SK-N-SH (cell line): Measurements from ENCODE around the gene SEPSECS. TPM values are rescaled to one million over a fixed set of nuclear protein-coding genes. Genes with fewer than 3 reads are reported as not detected.
A peak's percentile ranks its signal among the peaks of the same experiment; 100 is the strongest.

Experiments used
- ELF1 ChIP-seq: IDR thresholded peaks from 2 replicates; pipeline ENCODE4 v1.4.0; 2012
- FOSL2 ChIP-seq: IDR thresholded peaks from 2 replicates; pipeline ENCODE4 v1.4.0; 2012; ENCODE audit warnings: low read depth, mild to moderate bottlenecking, moderate library complexity, borderline replicate concordance
- FOXJ3 ChIP-seq: sonication (generic); formaldehyde crosslinking; IDR thresholded peaks from 2 replicates; pipeline ENCODE4 v1.5.1; 2020; ENCODE audit warnings: mild to moderate bottlenecking, missing genetic modification reagents
- FOXM1 ChIP-seq: IDR thresholded peaks from 2 replicates; pipeline ENCODE4 v1.4.0; 2012; ENCODE audit warnings: low read depth, mild to moderate bottlenecking
- GABPA ChIP-seq: IDR thresholded peaks from 2 replicates; pipeline ENCODE4 v1.4.0; 2012; ENCODE audit warnings: low read depth, mild to moderate bottlenecking
- MXI1 ChIP-seq: IDR thresholded peaks from 2 replicates; pipeline ENCODE4 v1.6.1; 2012; ENCODE audit warnings: mild to moderate bottlenecking, low read depth, low read length, improper control_type of control experiment
- POLR2AphosphoS5 ChIP-seq: IDR thresholded peaks from 2 replicates; pipeline ENCODE4 v1.6.1; 2012; ENCODE audit warnings: low read depth, low read length
- RCOR1 ChIP-seq: fragments of 150-350 bp; IDR thresholded peaks from 2 replicates; pipeline ENCODE4 v1.6.1; 2017; ENCODE audit warnings: antibody characterized with exemption, low read length
- REST ChIP-seq: IDR thresholded peaks from 2 replicates; pipeline ENCODE4 v1.6.1; 2012; ENCODE audit warnings: mild to moderate bottlenecking, low read depth, low read length, moderate library complexity
- TAF1 ChIP-seq: IDR thresholded peaks from 2 replicates; pipeline ENCODE4 v1.6.1; 2012; ENCODE audit warnings: low read depth, mild to moderate bottlenecking, low read length, moderate library complexity, borderline replicate concordance
- TCF12 ChIP-seq: IDR thresholded peaks from 2 replicates; pipeline ENCODE4 v1.4.0; 2012
- TEAD4 ChIP-seq: IDR thresholded peaks from 2 replicates; pipeline ENCODE4 v1.4.0; 2012; ENCODE audit warnings: mild to moderate bottlenecking, borderline replicate concordance; ENCODE audit not compliant: insufficient read depth
- USF1 ChIP-seq: IDR thresholded peaks from 2 replicates; pipeline ENCODE4 v1.4.0; 2012; ENCODE audit warnings: low read depth, borderline replicate concordance
- YY1 ChIP-seq: IDR thresholded peaks from 2 replicates; pipeline ENCODE4 v1.4.0; 2012; ENCODE audit warnings: low read depth, mild to moderate bottlenecking
- polyA plus RNA-seq, 3 experiments: library from polyadenylated mRNA; depleted of rRNA; stranded (reverse); fragments of >200 nt; gene quantifications; 2 replicates each; pipeline ENCODE4 v1.2.3, GENCODE V29; 2012
- TF ChIP-seq, protein P1 (sequence below): fragments of 150-350 bp; IDR thresholded peaks from 2 replicates; pipeline ENCODE4 v1.6.1; 2017; ENCODE audit warnings: antibody characterized with exemption, low read length, low read depth, borderline replicate concordance
- TF ChIP-seq, protein P2 (sequence below): IDR thresholded peaks from 2 replicates; pipeline ENCODE4 v1.4.0; 2012; ENCODE audit warnings: low read depth

Gene SEPSECS
- polyA plus RNA-seq, 1 of the 3 experiments (the other 2 are of a cell fraction) = 2.0 TPM

GRCh38 chr4:25172961-25173915, 13.0 kb upstream of the SEPSECS start (continued):
- TF ChIP-seq, protein P1, sequence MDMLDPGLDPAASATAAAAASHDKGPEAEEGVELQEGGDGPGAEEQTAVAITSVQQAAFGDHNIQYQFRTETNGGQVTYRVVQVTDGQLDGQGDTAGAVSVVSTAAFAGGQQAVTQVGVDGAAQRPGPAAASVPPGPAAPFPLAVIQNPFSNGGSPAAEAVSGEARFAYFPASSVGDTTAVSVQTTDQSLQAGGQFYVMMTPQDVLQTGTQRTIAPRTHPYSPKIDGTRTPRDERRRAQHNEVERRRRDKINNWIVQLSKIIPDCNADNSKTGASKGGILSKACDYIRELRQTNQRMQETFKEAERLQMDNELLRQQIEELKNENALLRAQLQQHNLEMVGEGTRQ = no peak
- peak; percentile 89 for TF ChIP-seq TCF12
- TF ChIP-seq POLR2AphosphoS5 = peak; percentile 78; the same call in 1 of the 2 replicates
- no peak for TF ChIP-seq YY1
- TF ChIP-seq TAF1 = no peak
- no peak for TF ChIP-seq RCOR1
- peak; percentile 100 for TF ChIP-seq FOSL2
- 0 out of 2 replicates have a peak, but pooled peaks have one; percentile 42 for TF ChIP-seq FOXM1
- peak; percentile 45; the same call in 1 of the 2 replicates for TF ChIP-seq ELF1
- peak; percentile 71; the same call in 1 of the 2 replicates for TF ChIP-seq TEAD4
- 0 out of 2 replicates have a peak, but pooled peaks have one; percentile 25 for TF ChIP-seq USF1
- TF ChIP-seq REST = no peak
- TF ChIP-seq, protein P2, sequence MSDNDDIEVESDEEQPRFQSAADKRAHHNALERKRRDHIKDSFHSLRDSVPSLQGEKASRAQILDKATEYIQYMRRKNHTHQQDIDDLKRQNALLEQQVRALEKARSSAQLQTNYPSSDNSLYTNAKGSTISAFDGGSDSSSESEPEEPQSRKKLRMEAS = no peak
- TF ChIP-seq GABPA = peak; percentile 27; the same call in 1 of the 2 replicates
- no peak for TF ChIP-seq FOXJ3 (CRISPR knock-in tag)
- TF ChIP-seq MXI1 = no peak
